Neural crest cell (in vitro differentiated cells): Measurements from ENCODE around the gene ZMIZ1. TPM values are rescaled to one million over a fixed set of nuclear protein-coding genes. Genes with fewer than 3 reads are reported as not detected.

Source experiments
- DNase-seq: peaks from one replicate; pipeline ENCODE4 v3.0.0; 2021; ENCODE audit warnings: low read depth, mixed read lengths, low spot score
- H3K27ac Mint-ChIP-seq: one replicate; pipeline ENCODE4 v1.8.0; 2021; ENCODE audit warnings: mild to moderate bottlenecking, mixed read lengths; ENCODE audit not compliant: unreplicated experiment
- H3K27me3 Mint-ChIP-seq: 2 replicates; pipeline ENCODE4 v1.8.0; 2021; ENCODE audit warnings: low read depth, mild to moderate bottlenecking, mixed read lengths
- H3K36me3 Mint-ChIP-seq: 2 replicates; pipeline ENCODE4 v1.8.0; 2021; ENCODE audit warnings: low read depth, mild to moderate bottlenecking, mixed read lengths
- H3K4me1 Mint-ChIP-seq: 2 replicates; pipeline ENCODE4 v1.8.0; 2021; ENCODE audit warnings: mixed read lengths
- H3K4me3 Mint-ChIP-seq: one replicate; pipeline ENCODE4 v1.8.0; 2021; ENCODE audit warnings: mild to moderate bottlenecking, mixed read lengths
- H3K9me3 Mint-ChIP-seq: 2 replicates; pipeline ENCODE4 v1.8.0; 2021; ENCODE audit warnings: mixed read lengths
- CTCF ChIP-seq: fragments of 200-600 bp; sonication (generic); conservative IDR thresholded peaks from 2 replicates; pipeline ENCODE4 v1.5.0; 2021; ENCODE audit warnings: antibody characterized with exemption, mild to moderate bottlenecking
- total RNA-seq: library from RNA; stranded (reverse); gene quantifications from 2 replicates; pipeline ENCODE4 v1.2.1, GENCODE V29; 2021

ZMIZ1 gene
- total RNA-seq, 1 donor from 2014 or later = 92.0 TPM

GRCh38 chr10:79236433-79236765 lies 167.6 kb downstream of the ZMIZ1 start:
- Mint-ChIP-seq H3K4me3 (peak overlapping the region; percentile 69), H3K4me1 (peaks cover 68% of the 10 kb centered on the region), H3K36me3 (peaks cover 6% of the 10 kb centered on the region), H3K27ac (peak overlapping the region; percentile 93), H3K9me3 (no peaks in the 10 kb centered on the region), H3K27me3 (peaks cover 28% of the 10 kb centered on the region)
- no peak for DNase-seq
- no peak for TF ChIP-seq CTCF

- H3K36me3 Mint-ChIP-seq = peaks cover 3% of the 10 kb centered on the region
- no peak overlapping the region for H3K27ac Mint-ChIP-seq
- peaks cover 32% of the 10 kb centered on the region for H3K27me3 Mint-ChIP-seq
- TF ChIP-seq CTCF = no peak
- H3K4me3 Mint-ChIP-seq = peak overlapping the region; percentile 80
- no peaks in the 10 kb centered on the region for H3K9me3 Mint-ChIP-seq
- H3K4me1 Mint-ChIP-seq = peaks cover 71% of the 10 kb centered on the region
- DNase-seq = no peak
Observed at GRCh38 chr10:79237454-79238157, 168.8 kb downstream of the ZMIZ1 start.

GRCh38 chr10:79238158-79238520 lies 169.4 kb downstream of the ZMIZ1 start:
- no peak for TF ChIP-seq CTCF
- Mint-ChIP-seq H3K9me3 (no peaks in the 10 kb centered on the region), H3K36me3 (peaks cover 3% of the 10 kb centered on the region), H3K27ac (peak overlapping the region; percentile 44), H3K4me1 (peaks cover 71% of the 10 kb centered on the region), H3K4me3 (peak overlapping the region; percentile 80), H3K27me3 (peaks cover 32% of the 10 kb centered on the region)
- DNase-seq = no peak

GRCh38 chr10:79238606-79239005 lies 169.8 kb downstream of the ZMIZ1 start:
- H3K36me3 Mint-ChIP-seq = peaks cover 3% of the 10 kb centered on the region
- H3K9me3 Mint-ChIP-seq = no peaks in the 10 kb centered on the region
- H3K4me3 Mint-ChIP-seq = peak overlapping the region; percentile 80
- DNase-seq = no peak
- H3K27me3 Mint-ChIP-seq = peaks cover 32% of the 10 kb centered on the region
- H3K27ac Mint-ChIP-seq = peak overlapping the region; percentile 15
- H3K4me1 Mint-ChIP-seq = peaks cover 71% of the 10 kb centered on the region
- no peak for TF ChIP-seq CTCF

- peak overlapping the region; percentile 96 for H3K27ac Mint-ChIP-seq
- H3K4me1 Mint-ChIP-seq = peaks cover 76% of the 10 kb centered on the region
- TF ChIP-seq CTCF = no peak
Observed at GRCh38 chr10:79239275-79239779, 170.6 kb downstream of the ZMIZ1 start.

More at GRCh38 chr10:79239275-79239779, 170.6 kb downstream of the ZMIZ1 start:
- H3K9me3 Mint-ChIP-seq = no peaks in the 10 kb centered on the region
- H3K27me3 Mint-ChIP-seq = peaks cover 31% of the 10 kb centered on the region
- H3K36me3 Mint-ChIP-seq = no peaks in the 10 kb centered on the region
- DNase-seq = peak; percentile 41
- H3K4me3 Mint-ChIP-seq = peak overlapping the region; percentile 89
